ENCODE results near the gene SHISA4. TPM values are rescaled to one million over a fixed set of nuclear protein-coding genes. Genes with fewer than 3 reads are reported as not detected.
"Not testable (repeated sequence)": the region's sequence is repeated elsewhere in the genome, so short reads cannot be mapped to it uniquely, and the experiment has no call there.

The SHISA4 gene
- total and polyA plus RNA-seq, 5 experiments from 2014 or later = 0.77 to 0.96 TPM; not detected in 3

DNA sequence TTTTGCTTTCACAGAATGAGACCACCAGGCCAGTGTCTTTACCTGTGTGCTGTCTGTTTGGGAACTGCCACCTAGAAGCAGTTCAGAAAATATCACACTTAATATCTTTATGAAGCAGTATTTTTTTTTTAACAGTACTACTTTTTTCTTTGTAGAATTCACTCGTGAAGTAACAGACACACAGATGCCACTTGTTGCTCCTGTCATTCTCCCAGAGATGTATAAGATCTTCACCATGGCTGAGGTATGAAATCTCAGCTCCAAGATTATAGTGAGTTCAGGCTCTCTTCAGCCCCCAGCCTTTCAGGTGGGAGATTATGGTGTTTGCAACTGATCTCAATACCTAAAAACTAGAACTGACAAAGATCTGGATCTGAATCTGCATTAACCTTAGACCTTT is 36.7 kb upstream of the SHISA4 start:
- peaks cover 0 to 92% (median 31%) of the 10 kb centered on the region in 3 donors for H3K36me3 Mint-ChIP-seq
- ATAC-seq = no peak
- H3K27me3 Mint-ChIP-seq = no peaks in the 10 kb centered on the region
- peaks cover 0 to 2% (median 0%) of the 10 kb centered on the region in 4 donors for H3K4me1 Mint-ChIP-seq
- POLR2A ChIA-PET = no interaction called here
- no peak overlapping the region for H3K4me3 Mint-ChIP-seq
- H3K9me3 Mint-ChIP-seq = no peaks in the 10 kb centered on the region
- no peak for DNase-seq
- no peak overlapping the region for H3K27ac Mint-ChIP-seq

DNA sequence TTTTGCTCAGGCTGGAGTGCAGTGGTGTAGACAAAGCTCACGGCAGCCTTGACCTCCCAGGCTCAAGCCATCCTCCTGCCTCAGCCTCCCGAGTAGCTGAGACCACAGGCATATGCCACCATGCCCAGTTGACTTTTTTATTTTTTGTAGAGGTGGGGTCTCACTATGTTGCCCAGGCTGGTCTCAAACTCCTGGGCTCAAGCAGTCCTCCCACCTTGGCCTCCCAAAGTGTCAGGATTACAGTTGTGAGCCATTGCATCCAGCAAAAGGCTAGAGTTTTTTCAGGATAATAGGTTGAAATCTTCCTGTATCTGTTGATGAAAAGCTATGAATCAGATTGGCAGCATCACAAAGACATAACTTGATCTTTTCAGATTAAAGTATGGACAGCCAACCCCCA is 32.0 kb upstream of the SHISA4 start:
- H3K9me3 Mint-ChIP-seq, H3K27me3 Mint-ChIP-seq, ATAC-seq, H3K4me1 Mint-ChIP-seq, H3K4me3 Mint-ChIP-seq, POLR2A ChIA-PET, DNase-seq, H3K27ac Mint-ChIP-seq: not testable (repeated sequence)
- H3K36me3 Mint-ChIP-seq = peaks cover 5 to 91% (median 48%) of the 10 kb centered on the region in 3 donors

DNA sequence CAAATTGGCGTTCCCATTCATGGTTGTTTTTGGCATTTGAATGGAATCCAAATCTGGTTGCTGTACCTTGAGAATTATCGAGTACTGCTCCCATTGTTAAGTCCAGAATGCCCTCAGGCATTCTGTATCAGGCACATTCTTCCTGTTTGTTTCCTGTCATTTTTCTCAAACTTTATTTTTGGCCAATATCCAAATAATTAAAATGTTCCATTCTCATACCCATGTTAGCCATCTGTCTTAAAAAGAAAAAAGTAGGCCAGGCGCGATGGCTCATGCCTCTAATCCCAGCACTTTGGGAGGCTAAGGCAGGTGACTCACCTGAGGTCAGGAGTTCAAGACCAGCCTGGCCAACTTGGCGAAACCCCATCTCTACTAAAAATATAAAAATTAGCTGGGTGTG is 29.3 kb upstream of the SHISA4 start:
- H3K4me1 Mint-ChIP-seq = no peaks in the 10 kb centered on the region
- H3K27ac Mint-ChIP-seq = no peak overlapping the region
- H3K36me3 Mint-ChIP-seq = peaks cover 5 to 91% (median 35%) of the 10 kb centered on the region in 3 donors
- H3K4me3 Mint-ChIP-seq = no peak overlapping the region
- no peaks in the 10 kb centered on the region for H3K9me3 Mint-ChIP-seq
- ATAC-seq (no peak), DNase-seq (no peak)
- H3K27me3 Mint-ChIP-seq = no peaks in the 10 kb centered on the region
- POLR2A ChIA-PET = no interaction called here

DNA sequence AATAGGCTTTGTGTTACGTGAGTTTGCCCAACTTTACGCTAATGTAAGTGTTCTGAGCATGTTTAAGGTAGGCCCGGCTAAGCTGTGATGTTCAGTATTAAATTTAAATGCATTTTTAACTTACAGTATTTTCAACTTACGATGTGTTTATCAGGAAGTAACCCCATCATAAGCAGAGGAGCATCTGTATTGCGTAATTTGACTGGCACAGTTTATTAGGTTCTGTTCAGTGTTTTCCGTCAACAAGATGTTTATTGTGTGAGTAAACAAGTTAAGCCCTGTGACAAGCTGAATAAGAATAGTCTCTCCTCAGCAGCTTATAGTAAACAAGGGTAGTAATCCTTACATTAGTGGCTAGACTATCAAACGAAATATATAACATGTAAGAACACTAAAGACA is 27.2 kb upstream of the SHISA4 start:
- POLR2A ChIA-PET = no interaction called here
- H3K9me3 Mint-ChIP-seq = no peaks in the 10 kb centered on the region
- no peak for ATAC-seq
- no peaks in the 10 kb centered on the region for H3K27me3 Mint-ChIP-seq
- H3K27ac Mint-ChIP-seq = peak overlapping the region in 2 of 10 donors; percentile 5 to 8
- no peaks in the 10 kb centered on the region for H3K4me1 Mint-ChIP-seq
- DNase-seq = no peak
- H3K36me3 Mint-ChIP-seq = peaks cover 5 to 87% (median 26%) of the 10 kb centered on the region in 3 donors
- H3K4me3 Mint-ChIP-seq = no peak overlapping the region

DNA sequence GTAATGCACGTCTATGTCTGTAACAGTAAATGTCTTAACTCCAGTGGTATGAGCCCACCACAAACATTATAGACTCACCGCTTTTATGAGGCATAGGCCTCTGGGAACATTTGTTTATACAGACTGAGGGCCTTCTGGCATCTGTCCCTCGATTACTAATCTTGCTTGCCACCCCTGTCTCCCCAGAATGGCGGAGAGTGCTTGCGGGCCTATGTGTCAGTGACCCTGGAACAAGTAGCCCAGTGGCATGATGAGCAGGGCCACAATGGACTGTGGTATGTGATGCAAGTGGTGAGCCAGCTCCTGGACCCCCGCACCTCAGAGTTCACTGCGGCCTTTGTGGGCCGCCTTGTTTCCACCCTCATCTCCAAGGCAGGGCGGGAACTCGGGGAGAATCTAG is 18.3 kb upstream of the SHISA4 start:
- Mint-ChIP-seq H3K27ac (no peak overlapping the region), H3K4me1 (peaks cover 0 to 3% (median 0%) of the 10 kb centered on the region in 4 donors), H3K9me3 (no peaks in the 10 kb centered on the region), H3K36me3 (peaks cover 0 to 90% (median 20%) of the 10 kb centered on the region in 3 donors), H3K4me3 (no peak overlapping the region), H3K27me3 (no peaks in the 10 kb centered on the region)
- DNase-seq (no peak), ATAC-seq (no peak)
- POLR2A ChIA-PET = no interaction called here

DNA sequence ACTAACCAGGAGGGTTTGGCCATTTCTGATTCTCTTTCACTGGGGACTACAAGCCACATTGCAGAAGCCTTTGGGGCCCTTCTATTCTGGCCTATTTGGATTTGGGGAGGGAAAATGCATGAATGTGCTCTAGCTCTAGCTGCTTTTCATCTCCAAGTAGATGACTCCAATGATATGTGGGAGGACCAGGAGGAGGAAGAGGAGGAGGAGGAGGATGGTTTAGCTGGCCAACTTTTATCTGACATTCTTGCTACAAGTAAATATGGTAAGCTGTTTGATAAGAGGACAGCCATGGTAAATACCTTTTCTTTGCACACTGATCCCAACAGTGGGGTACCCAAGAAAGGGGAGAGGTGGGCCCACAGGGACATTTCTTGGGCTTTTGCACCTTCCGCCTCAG is 14.0 kb upstream of the SHISA4 start:
- DNase-seq (no peak), ATAC-seq (no peak)
- Mint-ChIP-seq H3K9me3 (no peaks in the 10 kb centered on the region), H3K27me3 (no peaks in the 10 kb centered on the region), H3K4me3 (no peak overlapping the region), H3K36me3 (peaks cover 0 to 69% (median 15%) of the 10 kb centered on the region in 3 donors), H3K27ac (peak overlapping the region in 3 of 10 donors; percentile 50 to 77 (median 65)), H3K4me1 (peaks cover 0 to 2% (median 0%) of the 10 kb centered on the region in 4 donors)
- POLR2A ChIA-PET = no interaction called here

DNA sequence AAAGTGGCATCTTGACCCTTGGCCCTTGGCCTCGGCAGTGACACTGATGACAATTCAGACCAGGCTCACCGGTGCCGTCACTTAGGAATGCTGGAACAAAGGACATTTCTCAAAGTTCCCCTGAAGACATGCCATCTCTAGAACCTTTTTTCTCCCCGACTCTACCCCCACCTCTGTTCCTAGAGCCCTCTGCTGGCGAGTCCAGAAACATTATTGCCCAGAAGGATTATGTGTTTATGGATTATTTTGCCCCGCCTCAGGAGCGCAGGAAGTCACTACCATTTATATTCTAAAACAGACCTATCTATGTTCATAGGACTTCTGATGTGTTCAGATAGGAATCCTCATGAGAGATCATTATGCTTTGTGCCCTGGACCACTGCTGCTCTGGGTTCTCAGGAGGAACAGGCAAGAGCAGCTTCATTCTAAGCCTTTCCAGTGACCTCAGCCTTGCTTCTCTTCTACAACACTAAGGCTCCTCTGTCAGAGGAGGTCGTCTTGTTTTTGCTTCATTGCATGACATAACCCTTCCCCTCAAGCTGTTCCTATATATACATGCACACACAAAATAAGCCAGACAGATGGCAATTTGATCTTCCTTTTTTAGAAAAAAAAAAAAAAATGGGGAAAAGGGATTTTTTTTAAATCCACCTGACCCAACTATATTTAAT is 12.4 kb upstream of the SHISA4 start:
- no peak for DNase-seq
- Mint-ChIP-seq H3K36me3 (peaks cover 0 to 54% (median 15%) of the 10 kb centered on the region in 3 donors), H3K4me3 (no peak overlapping the region), H3K9me3 (no peaks in the 10 kb centered on the region), H3K4me1 (peaks cover 0 to 2% (median under 1%) of the 10 kb centered on the region in 4 donors), H3K27me3 (no peaks in the 10 kb centered on the region), H3K27ac (peak overlapping the region in 3 of 10 donors; percentile 8 to 79 (median 53))
- POLR2A ChIA-PET = interaction anchor here (0.7 kb wide), 1 partner anchor 127 kb away, joined by 3 read pairs; no protein-coding TSS in a partner anchor
- no peak for ATAC-seq

DNA sequence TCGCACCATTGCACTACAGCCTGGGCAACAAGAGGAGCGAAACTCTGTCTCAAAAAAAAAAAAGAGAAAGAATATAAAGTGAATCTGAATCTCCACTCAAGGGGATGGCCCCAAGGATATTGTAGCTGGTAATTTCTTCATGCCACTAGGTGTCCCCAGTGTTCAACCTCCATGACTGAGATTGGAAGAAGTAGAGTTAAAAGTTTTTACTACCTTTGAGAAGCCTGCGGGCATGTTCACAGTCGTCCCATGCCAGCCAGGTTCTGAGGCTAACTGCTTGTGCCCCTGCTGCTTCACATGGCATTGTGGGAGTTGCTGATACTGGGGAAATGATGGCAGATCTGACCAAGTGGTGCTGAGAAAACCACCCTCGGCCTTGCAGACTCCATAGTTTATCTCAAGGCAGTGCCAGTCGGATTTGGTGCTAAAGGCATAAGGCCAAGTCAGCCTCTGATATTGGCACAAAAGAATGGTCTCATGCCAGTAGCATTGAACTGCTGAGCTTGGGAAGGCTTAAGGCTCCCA is 10.8 kb upstream of the SHISA4 start:
- Mint-ChIP-seq H3K27me3 (no peaks in the 10 kb centered on the region), H3K27ac (peak overlapping the region in 3 of 10 donors; percentile 36 to 57 (median 38)), H3K9me3 (no peaks in the 10 kb centered on the region), H3K4me1 (peaks cover 0 to 11% (median 1%) of the 10 kb centered on the region in 4 donors), H3K36me3 (peaks cover 0 to 38% (median 9%) of the 10 kb centered on the region in 3 donors), H3K4me3 (no peak overlapping the region)
- POLR2A ChIA-PET = interaction anchor here (0.7 kb wide), 1 partner anchor 310 kb away, joined by 3 read pairs; no protein-coding TSS in a partner anchor
- DNase-seq (peak in 1 of 10 donors; percentile 19), ATAC-seq (peak; percentile 42 to 63)

DNA sequence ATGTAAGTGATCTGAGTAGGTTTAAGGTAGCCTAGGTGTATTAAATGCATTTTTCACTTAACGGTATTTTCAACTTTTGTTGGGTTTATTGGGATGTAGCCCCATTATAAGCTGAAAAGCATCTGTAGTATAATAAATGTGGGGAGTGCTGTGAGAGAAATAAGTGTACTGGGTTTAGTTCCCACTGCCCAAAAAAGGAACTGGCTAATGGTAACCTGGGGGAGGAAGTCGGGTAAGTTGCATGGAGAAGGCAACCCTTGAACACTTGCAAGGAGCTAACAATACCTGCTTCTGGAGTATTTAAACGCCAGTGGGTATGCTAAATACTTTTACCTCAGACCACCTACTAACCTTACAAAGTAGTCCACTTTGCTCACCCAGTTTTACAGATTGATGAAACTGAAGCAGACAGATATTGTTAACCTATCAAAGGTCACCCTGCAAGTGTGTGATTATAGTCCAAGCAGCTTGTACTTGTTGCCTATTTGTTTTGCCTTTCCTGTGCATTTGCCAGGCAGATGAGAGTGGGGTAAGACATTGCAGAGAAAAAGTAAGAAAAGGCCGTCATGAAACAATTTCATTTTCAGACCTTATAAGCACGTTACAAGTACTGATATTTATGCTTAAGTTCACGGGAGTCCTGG is 7.6 kb upstream of the SHISA4 start:
- Mint-ChIP-seq H3K4me1 (peaks cover 0 to 21% (median 1%) of the 10 kb centered on the region in 4 donors), H3K4me3 (no peak overlapping the region), H3K27me3 (no peaks in the 10 kb centered on the region), H3K36me3 (peaks cover 0 to 10% (median 1%) of the 10 kb centered on the region in 3 donors), H3K27ac (no peak overlapping the region), H3K9me3 (no peaks in the 10 kb centered on the region)
- POLR2A ChIA-PET = no interaction called here
- no peak for ATAC-seq
- no peak for DNase-seq

DNA sequence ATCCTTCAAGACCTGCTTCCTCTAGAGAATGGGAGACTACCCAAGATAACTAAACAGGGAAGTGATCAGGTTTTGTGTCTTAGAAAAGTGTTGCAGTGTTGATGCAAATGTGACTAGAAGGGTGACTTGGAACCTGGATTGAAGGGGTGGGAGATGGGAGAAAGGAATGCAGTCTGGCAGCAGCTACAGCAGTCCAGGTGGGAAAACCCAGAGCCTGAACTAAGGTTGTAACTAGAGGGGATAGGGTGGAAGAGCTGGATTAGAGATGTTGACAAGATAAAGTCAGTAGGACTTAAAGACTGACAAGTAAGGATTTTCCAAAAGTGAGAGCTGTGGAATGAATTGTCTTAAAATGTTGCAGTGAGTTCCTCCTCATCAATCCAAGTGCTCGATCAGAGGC is 7.1 kb upstream of the SHISA4 start:
- no peak for ATAC-seq
- Mint-ChIP-seq H3K36me3 (peaks cover 0 to 4% (median 0%) of the 10 kb centered on the region in 3 donors), H3K4me3 (no peak overlapping the region), H3K4me1 (peaks cover 0 to 21% (median under 1%) of the 10 kb centered on the region in 4 donors), H3K27me3 (no peaks in the 10 kb centered on the region), H3K27ac (no peak overlapping the region), H3K9me3 (no peaks in the 10 kb centered on the region)
- DNase-seq = no peak
- POLR2A ChIA-PET = no interaction called here

DNA sequence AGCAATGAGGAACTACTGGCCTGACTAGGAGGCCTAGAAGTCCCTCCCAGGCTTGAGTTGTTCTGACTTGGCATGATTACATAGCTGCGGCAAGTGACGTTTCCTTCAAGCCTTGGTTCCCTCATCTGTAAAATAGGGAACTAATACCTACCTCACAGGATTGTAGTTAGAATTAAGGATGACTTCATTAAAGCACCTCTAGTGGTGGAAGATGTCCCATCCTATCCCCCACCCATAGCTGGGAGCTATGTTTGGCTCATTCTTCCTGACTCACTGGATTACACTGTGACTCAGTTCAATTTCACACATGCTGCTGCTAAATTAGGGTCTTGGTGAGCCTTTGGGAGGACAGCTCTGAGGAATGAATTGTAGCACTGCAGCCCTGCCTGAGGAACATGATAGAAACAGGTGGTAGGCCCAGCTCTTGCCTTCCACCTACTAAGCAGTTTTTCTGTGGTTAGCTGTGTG is 6.0 kb upstream of the SHISA4 start:
- no peak overlapping the region for H3K4me3 Mint-ChIP-seq
- H3K27me3 Mint-ChIP-seq = peaks cover 0 to 8% (median 0%) of the 10 kb centered on the region in 5 donors
- peak overlapping the region in 2 of 10 donors; percentile 2 to 66 for H3K27ac Mint-ChIP-seq
- ATAC-seq (no peak), DNase-seq (no peak)
- peaks cover 0 to under 1% (median 0%) of the 10 kb centered on the region in 3 donors for H3K36me3 Mint-ChIP-seq
- H3K9me3 Mint-ChIP-seq = no peaks in the 10 kb centered on the region
- H3K4me1 Mint-ChIP-seq = peaks cover 0 to 22% (median 5%) of the 10 kb centered on the region in 4 donors
- POLR2A ChIA-PET = interaction anchor here (0.5 to 1.0 kb wide), 3 partner anchors 72 to 992 kb away, joined by 3 to 8 read pairs (median 3); partner anchors contain the start of gene TIMM17A

DNA sequence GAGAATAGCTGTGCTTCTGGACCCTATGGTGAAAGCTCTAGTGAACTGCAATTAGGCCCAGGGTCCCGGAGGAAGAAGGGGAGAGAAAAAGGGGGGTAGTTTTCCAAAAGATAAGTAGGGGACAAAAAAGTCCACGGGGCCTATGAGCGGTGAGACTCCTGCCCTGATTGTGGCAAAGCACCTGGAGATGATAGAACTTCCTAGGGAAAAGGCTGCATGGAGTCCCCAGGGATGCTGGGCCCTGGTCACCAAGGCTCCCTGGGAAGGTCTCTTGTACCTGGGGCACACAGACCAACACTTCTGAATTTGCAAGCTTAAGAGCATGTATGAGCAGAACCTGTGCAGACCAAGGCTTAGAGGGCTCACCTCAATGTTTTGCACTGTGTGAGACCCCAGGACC is 5.4 kb upstream of the SHISA4 start:
- POLR2A ChIA-PET = interaction anchor here (0.5 to 1.0 kb wide), 3 partner anchors 72 to 991 kb away, joined by 3 to 8 read pairs (median 3); partner anchors contain the start of gene TIMM17A
- H3K4me1 Mint-ChIP-seq = peaks cover 0 to 25% (median 5%) of the 10 kb centered on the region in 4 donors
- no peak for DNase-seq
- H3K4me3 Mint-ChIP-seq = no peak overlapping the region
- H3K9me3 Mint-ChIP-seq = no peaks in the 10 kb centered on the region
- H3K36me3 Mint-ChIP-seq = no peaks in the 10 kb centered on the region
- no peak for ATAC-seq
- H3K27me3 Mint-ChIP-seq = peaks cover 0 to 11% (median 0%) of the 10 kb centered on the region in 5 donors
- peak overlapping the region in 1 of 10 donors; percentile 2 for H3K27ac Mint-ChIP-seq

DNA sequence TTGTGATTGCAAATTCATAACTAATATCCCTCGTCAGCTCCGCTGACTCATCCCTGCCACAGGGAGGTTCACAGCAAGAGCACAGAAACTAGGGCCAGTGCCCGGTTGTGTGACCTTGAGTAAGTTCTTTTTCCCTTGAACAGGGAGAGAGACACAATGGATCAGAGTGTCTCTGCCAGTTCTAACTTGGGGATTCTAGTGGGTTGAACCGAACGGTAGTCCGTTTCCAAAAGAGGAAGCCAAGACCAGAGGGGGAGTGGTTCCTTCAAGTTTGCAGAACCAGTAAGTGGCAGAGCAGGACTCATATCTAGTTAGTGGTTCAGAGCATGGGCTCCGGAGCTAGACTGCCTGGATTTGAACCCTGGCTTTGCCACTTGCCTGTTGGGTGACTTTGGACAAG is 4.9 kb upstream of the SHISA4 start:
- H3K27me3 Mint-ChIP-seq = peaks cover 0 to 11% (median 0%) of the 10 kb centered on the region in 5 donors
- peak overlapping the region in 1 of 10 donors; percentile 49 for H3K27ac Mint-ChIP-seq
- H3K9me3 Mint-ChIP-seq = no peaks in the 10 kb centered on the region
- H3K4me1 Mint-ChIP-seq = peaks cover 0 to 26% (median 5%) of the 10 kb centered on the region in 4 donors
- ATAC-seq (no peak), DNase-seq (no peak)
- POLR2A ChIA-PET = no interaction called here
- H3K36me3 Mint-ChIP-seq = no peaks in the 10 kb centered on the region
- H3K4me3 Mint-ChIP-seq = no peak overlapping the region
